Middle frontal gyrus (tissue), 1 donor: ENCODE data around the gene C8A.

ENCODE experiments used
- DNase-seq: peaks from one replicate; pipeline ENCODE4 v3.0.0-alpha.2; 2015; ENCODE audit warnings: low spot score; ENCODE audit errors: extremely low spot score

C8A gene

GRCh38 chr1:56837244-56837939 lies 17.2 kb upstream of the C8A start:
- no peak for DNase-seq

GRCh38 chr1:56838759-56839158 lies 15.8 kb upstream of the C8A start:
- no peak for DNase-seq

GRCh38 chr1:56843544-56843943 lies 11.1 kb upstream of the C8A start:
- DNase-seq, result no peak

DNA sequence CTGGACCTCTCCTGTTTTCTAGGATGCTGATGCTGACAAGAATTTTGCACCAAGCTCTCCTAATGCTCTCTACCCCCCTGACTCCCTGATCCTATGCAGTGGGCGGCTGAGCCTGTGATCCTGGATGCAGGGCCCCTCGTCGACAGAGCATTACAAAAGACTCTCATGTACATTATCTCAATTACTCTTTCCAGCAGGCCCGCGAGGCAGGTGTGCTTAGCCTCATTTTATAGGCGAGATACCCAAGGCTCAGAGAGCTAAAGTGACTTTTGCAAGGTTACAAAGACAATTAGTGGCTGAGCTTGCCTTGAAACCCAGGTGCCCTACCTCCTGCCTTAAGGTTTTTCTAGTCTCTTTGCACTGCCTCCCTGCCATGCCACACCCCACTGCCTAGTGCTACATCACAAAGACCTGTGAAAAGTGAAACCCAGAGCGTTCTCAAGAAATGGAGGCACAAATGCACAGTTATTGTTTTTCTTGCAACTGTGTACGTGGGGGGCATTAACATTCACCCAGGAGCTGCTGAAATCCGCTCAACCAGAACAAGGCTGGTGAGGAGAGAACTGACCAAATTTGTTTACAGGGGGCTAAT lies 10.0 kb upstream of the C8A start:
- no peak for DNase-seq

GRCh38 chr1:56845343-56845742 lies 9.3 kb upstream of the C8A start:
- no peak for DNase-seq

- DNase-seq, result no peak
These were observed 4.8 kb upstream of the C8A start for GRCh38 chr1:56849750-56850149.

- DNase-seq, result no peak
These were observed 4.2 kb upstream of the C8A start for GRCh38 chr1:56850411-56850810.

- DNase-seq, result no peak
These were observed 3.7 kb upstream of the C8A start for GRCh38 chr1:56850922-56851321.

DNA sequence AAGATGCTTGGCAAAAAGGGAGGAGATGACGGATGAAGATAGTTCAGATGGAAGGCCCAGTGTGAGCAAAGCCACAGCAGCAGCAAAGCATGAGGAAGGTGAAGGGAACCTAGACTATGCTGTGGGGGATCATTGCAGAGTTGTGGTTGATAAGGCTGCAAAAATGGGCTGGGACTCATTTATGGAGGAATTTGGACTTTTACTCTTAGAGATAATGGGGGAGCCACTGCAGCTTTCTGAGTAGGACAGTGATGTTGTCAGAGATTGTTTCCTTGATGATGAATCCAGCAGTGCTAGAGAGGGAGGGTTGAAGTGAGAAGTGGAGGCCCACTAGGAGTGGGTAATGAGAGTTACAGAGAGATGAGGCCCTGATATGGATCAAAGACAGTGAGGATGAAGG lies 2.1 kb upstream of the C8A start:
- DNase-seq, result no peak

DNA sequence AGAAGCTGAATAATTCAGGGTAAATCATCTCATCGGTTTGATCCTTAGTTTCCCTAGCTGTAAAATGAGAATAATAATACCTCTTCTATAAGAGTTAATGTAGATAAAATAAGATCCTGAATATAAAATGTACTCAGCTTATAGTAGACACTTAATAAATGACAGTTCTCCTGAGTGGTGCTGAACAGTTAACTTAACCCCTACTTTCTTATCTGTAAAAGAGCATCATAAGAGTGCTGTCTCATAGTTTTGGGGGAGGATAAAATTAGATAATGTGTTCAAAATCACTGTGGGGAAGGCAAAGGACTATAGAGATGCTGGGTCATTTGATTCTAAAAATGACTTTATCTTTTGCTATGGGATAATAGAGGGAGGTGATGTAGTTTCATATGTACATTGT lies 593 bp downstream of the C8A start:
- no peak for DNase-seq

DNA sequence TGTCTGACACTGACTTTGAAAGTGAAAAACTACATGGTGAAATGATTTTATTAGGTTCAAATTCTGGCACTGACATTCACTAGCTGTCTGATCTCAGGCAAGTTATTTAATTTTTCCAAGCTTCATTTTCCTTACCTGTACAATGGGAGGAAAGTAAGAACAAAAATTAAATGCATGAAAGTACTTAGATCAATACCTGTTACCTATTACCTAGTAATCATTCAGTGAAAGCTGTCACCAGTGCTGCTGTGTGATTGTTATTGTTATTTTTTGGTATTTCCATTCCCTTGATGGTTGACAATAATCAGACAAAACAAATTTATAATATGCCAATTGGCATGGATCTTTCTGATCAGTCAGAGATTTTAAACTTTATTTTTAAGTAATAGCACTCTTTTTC lies 1.6 kb downstream of the C8A start:
- no peak for DNase-seq

DNA sequence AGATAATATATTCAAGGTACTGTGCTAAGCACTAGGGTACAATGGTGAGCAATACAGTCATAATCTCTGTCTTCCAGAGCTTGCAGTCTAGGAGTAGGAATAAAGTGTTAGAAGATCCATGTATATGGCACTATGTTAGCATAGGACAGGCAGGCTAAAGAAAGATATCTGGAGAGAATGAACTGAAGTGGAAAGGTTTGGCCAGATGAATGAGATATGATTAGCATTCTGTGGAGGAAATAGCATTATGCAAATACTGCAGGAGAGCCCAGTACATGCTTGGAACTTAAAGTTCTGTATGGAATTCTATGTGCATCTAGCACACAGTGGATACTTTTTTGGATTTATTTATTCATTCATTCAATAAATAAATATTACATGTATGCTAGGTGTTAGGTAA lies 4.7 kb downstream of the C8A start:
- no peak for DNase-seq

DNA sequence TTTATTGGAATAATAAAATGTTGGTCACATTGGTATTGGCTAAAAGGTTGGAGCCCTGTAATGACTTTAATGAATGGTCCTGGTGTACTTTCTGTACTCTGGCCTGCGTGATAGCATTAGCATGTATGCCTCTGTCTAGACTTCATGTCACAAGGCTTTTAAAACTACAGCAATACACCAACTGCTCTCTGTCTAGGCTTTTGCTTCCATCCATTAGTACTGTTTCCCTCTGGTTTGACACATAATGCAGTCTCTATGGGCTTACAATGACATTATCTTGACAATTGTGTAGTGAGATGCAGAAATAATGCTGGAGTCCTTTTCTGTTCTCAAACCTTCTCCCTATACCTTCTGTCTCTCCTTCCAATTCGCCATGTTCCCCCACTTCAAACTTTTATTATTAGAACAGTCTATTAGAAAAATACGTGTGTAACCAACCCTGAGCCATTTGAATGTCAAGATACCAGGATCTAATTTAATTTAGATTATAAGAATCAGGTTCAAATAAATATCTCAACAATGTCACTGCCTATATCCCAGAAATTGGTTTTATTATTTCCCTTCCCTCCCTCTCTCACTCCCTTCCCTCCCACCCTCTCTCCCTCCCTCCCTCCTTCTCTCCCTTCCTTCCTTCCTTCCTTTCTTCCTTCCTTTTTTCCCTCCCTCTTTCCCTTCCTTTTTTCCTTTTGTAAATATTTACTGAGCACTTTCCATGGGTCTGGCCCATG lies 8.8 kb downstream of the C8A start:
- no peak for DNase-seq

GRCh38 chr1:56864430-56864829 lies 9.8 kb downstream of the C8A start:
- no peak for DNase-seq

- DNase-seq, result no peak
These were observed 12.1 kb downstream of the C8A start for GRCh38 chr1:56866656-56867055.

- DNase-seq, result no peak
These were observed 12.9 kb downstream of the C8A start for GRCh38 chr1:56867491-56867890.

DNA sequence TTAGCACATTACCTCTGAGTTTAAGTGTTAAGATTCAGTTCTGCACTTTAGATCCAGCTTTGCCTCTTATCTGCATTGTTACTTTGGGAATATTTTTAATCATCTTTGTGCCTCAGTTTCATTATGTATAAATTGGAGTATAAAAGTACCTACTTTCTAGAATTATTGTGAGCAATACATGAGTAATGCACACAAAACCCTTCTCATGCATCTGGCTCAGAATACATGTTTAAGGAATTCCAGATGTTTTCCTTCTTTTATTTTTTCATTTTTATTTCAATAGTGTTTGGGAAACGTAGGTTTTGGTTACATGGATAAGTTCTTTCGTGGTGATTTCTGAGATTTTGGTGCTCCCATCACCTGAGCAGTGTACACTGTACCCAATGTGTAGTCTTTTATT lies 14.2 kb downstream of the C8A start:
- no peak for DNase-seq

DNA sequence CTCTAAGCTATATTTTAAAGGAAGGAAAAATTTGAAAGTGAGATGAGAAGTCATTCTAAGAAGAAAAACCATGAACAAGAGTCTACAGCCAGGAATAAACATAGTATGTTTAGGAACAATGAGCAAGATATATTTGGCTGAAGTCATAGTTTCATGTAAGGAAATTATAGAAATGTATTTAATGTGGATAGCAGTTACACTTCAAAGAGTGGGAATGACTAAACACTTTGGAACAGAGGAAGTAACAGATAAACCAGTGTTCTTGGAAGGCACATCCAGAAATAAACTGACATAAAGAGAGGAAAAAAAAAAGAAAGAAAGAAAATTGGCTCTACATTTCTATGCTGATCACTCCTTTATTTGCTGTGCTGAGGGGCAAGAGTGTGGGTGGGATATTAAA lies 18.0 kb downstream of the C8A start:
- DNase-seq, result peak; percentile 35

DNA sequence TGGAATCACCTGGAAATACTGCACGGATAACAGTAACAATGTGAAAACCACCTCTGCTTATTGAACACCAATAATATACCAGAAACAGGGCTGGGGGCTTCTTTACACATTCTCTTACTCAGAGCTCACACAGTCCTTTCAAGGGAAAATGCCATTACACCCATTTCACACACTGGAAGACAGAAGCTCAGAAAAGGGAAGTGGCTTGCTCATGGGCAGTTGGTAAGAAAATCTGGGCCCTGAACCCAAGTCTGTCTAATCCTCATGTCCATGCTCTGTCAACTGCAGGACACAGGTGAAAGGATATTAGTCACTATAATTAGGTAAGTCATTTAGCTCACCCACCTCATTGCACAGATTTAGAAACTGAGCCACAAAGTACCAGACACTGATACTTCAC lies 18.6 kb downstream of the C8A start:
- no peak for DNase-seq

GRCh38 chr1:56874689-56875088 lies 20.1 kb downstream of the C8A start:
- no peak for DNase-seq

DNA sequence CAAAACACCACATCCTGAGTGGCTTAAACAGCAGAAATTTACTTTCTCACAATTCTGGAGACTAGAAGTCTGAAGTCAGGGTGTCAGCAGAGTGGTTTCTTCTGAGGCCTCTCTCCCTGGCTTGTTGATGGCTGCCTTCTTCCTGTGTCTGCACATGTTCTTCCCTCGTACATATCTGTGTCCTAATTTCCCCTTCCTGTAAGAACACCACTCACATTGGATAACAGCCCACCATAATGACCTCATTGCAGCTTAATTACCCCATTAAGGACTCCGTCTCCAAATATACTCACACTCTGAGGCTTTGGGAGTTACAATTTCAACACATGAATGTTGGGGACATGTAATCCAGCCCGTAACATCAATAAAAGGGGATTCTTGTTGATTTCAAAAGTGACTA lies 23.4 kb downstream of the C8A start:
- DNase-seq, result no peak

DNA sequence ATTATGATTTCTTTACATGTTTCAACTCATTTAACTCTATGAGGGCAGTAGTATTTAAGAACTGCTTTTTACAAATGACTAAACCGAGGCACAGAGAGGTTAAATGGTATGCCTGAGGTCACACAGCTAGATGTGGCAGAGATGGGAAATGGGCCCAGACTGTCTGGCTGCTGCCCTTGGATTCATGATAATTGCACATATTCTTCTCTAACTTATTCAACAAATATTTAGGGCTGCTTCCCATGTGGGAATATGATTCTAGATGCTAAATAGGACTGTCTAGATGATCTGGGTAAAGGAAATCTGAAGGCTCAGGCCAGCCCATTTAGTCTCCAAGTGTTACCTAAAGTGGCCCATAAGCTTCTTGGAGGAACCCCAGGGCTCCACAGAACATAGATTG lies 26.2 kb downstream of the C8A start:
- no peak for DNase-seq

DNA sequence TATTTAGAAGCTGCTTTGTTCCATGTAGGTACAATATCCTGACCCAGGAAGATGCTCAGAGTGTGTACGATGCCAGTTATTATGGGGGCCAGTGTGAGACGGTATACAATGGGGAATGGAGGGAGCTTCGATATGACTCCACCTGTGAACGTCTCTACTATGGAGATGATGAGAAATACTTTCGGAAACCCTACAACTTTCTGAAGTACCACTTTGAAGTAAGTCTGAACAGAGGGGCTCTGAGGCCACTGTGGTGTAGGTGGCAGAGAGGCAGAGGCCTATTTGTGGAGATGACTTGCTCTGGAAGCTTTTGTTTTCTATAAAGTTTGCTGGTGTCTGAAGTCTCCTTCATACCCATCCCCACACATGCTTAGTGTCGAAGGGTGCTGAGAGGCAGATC lies 26.8 kb downstream of the C8A start:
- DNase-seq, result no peak
